NCI-H2196 (cell line): Measurements from ENCODE around the gene CFAP221.

Experiments
- DNase-seq: peaks from one replicate; lab custom pipeline; 2025; ENCODE audit not compliant: unreplicated experiment; lab: John Stamatoyannopoulos, UW

CFAP221 gene

GRCh38 chr2:119544075-119544938 is at the start of gene CFAP221:
Gene CFAP221, plus strand, starts transcription at chr2:119544449. Its CDS starts 1,683 bp downstream, at chr2:119546132.
- DNase-seq: peak; percentile 84

DNA sequence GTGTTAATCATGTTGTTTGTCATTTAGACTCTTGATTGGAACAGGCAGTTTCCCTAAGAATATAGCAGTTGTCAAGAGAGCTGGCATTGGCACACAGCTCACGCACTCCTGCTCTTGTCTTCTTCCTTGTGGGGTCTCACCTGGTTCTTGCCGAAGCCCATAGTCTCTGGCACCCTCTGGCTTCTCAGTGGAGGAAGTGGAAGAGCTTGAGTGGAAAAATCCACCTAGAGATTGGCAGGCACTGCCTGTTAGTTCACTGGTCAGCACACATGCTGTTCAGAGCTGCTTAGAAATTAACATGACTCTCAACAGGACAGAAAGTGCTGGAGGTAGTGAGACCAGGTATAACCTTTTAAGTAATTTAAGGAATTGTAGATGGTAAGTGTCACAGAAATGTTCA is 48.3 kb upstream of the CFAP221 start:
- DNase-seq: no peak

- DNase-seq: no peak
Observed at GRCh38 chr2:119496682-119497081, 47.6 kb upstream of the CFAP221 start.

DNA sequence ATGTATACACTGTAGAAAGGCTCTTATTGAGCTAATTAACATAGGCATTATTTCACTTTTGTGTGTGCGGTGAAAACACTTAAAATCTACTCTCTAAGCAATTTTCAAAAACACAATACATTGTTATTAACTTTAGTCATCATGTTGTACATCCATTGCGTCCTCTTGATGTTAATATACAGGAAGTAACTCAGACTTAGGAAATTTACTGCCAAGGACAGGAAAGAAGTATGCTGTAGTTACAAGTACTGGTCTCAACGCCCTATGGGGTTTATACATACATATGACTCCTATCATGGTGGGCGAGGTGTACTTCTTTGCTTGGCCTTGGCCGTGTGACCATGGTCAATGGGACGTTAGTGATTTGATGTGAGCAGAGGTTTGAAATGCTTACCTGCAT is 35.5 kb upstream of the CFAP221 start:
- DNase-seq: no peak

GRCh38 chr2:119511989-119512388 is 32.3 kb upstream of the CFAP221 start:
- no peak for DNase-seq

DNA sequence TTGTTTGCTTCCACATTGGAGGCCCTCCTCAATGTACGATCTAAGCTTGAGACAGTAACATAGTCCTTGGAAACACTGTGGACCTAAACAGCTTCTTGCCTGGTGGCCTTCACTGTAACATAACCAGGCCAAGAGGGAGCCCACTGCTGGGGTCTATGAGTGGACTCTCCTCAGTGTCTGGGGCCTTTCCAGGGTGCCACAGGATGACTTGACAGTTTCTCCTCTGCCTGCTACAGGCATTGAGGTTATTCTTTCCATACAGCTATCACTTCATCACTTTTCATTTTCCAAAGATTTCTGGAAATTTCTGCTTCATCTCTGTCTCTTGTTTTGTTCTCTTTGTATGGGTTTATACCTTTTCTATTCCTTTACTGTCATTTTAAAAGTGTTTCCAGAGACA is 31.3 kb upstream of the CFAP221 start:
- no peak for DNase-seq

- no peak for DNase-seq
Observed at GRCh38 chr2:119513832-119514231, 30.4 kb upstream of the CFAP221 start.

DNA sequence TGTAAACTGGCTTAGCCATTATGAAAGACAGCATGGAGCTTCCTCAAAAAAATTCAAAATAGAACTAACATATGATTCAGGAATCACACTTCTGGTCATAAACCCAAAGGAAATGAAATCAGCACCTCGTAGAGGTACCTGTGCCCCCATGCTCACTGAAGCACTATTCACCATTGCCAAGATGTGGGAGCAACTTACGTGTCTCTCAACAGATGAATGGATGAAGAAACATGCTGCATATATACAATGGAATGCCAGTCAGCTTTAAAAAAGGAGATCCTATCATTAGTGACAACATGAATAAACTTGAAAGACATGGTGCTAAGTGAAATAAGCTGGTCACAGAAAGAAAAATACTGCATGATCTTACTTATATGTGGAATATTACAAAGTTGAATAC is 28.1 kb upstream of the CFAP221 start:
- DNase-seq: no peak

GRCh38 chr2:119517433-119517832 is 26.8 kb upstream of the CFAP221 start:
- DNase-seq: peak; percentile 54

DNA sequence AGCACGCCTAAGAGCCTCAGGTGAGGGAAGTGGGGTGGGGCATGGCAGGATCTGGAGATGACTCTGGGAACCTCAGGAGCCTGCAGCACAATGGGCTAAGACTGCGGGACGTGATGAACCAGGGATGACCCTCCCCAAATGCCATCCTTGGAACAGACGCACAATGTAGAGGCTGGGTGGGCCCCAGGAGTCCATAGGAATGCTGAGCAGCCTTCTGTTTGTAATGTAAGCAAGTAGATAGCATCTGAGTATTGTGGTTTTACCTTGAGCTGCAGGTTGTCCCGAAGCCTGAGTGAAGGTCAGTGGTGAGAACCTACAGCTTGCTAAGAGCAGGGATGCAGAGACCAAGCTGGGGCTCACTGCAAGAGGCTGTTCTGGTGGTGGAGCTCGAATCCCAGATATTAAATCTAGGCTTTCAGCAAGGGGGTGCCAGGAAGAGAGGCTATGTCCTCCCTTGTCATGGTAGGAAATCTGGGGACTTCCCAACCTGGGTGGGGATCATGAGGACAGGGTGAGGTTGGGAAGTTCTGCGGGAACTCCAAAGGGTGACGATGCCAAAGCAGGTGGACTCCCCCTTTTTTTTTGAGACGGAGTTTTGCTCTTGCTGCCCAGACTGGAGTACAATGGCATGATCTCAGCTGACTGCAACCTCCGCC is 25.7 kb upstream of the CFAP221 start:
- DNase-seq: no peak

GRCh38 chr2:119519057-119519408 is 25.2 kb upstream of the CFAP221 start:
- no peak for DNase-seq

DNA sequence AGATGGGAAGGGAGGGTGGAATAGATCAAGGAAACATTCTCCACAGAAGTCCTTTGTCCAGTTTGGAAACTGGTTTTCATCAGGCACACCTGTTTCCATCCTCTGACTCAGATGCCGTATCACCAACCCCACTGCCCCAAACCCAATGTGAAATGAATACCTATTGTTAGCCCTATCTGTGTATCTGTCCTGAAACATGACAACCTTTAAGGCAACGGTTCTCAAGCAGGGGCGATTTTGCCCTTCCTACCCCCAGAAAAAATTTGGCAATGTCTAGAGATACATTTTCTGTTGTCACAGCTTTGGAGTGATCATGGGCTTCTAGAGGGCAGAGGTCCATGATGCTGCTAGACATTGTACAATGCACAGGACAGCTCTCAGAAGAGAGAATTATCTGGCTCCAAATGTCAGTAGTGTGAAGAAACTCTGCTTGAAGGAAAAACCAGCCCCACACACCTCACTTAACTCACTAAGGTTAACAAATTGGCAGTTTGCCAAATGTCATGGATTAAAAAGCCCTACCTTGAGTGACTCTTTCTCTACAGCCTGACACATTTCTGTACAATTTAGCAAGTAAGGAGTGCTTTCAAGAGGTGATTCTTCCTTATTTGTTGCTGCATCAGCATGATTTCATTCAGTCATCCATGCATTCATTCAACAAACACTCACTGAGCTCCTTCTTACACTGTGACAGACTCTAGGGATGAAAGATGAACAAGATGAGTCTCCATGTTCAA is 23.4 kb upstream of the CFAP221 start:
- peak; percentile 21 for DNase-seq

DNA sequence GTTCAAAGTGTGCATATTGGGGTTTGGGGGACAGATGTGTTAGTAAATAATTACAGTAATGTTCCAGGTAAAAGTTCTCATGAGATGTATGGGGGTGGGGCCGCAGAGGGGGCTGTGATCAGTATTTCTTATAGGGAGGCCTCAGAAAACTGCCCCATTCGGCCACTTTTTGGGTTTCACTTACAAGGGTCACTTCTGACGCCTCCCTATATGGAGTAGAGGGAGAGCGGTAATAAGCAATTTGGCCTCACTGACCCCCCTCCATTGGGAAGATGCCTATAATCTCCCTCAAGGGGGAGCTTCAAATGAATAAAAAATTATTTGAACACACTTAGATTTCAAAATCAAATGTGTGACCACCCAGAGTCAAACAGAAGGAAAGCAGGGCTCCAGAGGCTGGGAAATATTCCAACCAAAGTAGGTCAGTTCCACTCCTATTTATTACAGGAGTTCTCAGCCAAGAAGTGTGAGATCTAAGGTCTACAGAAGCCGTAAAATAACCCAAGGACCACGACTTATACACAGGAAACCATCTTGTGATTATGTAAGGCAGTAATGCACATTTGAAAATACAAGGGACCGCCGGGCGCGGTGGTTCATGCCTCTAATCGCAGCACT is 22.7 kb upstream of the CFAP221 start:
- no peak for DNase-seq

GRCh38 chr2:119522671-119523070 is 21.6 kb upstream of the CFAP221 start:
- DNase-seq: peak; percentile 14

- DNase-seq: no peak
Observed at GRCh38 chr2:119523383-119523951, 20.8 kb upstream of the CFAP221 start.

DNA sequence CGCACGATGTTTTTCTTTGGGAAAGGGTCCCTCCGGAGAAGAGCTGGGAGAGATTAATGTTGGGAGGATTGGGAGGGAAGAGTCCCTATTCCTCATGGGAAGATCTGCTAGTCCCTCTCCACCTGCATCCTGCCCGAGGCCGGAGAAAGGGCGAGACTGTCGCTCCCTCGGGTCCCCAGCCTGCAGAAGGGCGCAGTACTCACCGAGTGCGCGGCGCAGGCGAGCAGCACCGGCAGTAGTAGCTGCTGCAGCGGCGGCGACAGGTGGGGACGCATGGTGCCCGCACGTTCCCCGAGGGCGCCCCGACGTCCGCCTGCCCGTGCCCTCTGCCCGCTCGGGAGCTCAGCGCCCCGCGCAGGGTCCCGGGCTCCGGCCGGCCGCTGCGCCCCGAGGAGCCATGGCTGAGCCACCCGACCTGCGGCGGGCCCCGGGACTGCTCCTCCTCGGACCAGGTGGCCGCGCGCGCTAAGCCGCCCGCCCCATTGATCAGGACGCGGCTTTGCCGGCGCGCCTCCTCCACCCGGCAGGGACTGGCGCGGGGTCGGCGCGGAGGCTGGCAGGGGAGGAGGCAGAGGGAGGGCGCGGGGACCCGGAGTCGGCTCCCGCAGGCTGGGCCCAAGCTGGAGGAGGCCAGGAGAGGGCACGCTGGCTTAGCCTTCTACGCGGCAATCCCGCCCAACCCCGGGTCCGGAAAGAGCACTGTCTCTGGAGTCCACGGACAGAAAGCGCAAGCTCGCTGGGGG is 20.1 kb upstream of the CFAP221 start, which contains the start of gene SCTR:
SCTR (minus strand) TSS at position 532 of the 743 bp plus-strand sequence; CDS start at position 275, 257 bp downstream.
- DNase-seq: no peak

DNA sequence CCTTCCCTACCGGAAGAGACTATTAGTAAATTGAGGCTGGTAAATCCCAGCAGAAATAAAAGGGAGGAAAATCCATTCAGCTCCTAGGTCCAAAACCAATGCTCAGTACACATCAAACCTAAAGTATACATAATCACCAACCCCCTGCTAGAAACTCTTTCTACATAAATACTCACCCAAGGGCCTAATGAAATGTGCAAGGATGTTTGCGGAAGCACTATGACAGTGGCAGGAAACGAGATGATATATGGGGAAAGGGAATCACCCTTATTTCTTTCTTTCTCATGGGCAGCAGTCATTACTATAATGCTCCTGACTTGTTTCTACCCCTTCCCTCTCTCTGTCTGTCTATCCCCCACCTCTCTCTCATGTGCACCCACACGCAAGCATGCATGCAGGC is 18.6 kb upstream of the CFAP221 start:
- DNase-seq: no peak

DNA sequence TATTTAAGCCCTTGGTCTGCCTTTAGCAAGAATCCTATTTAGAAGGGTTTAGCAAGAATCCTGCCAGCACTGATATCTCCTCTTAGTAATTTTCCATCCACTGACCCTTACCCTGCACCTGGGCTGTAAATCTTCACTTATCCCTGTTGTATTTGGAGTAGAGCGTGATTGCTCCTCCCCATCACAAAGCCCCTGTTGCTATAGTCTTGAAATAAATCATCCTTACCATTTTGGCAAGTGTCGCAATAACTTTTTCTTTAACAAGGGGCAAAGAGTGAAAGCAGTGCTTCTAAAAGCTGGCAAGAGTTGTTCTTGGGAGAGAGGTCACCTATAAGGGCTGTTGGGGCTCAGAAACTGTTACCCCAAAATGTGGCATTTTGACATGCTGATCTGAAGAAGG is 16.2 kb upstream of the CFAP221 start:
- no peak for DNase-seq

DNA sequence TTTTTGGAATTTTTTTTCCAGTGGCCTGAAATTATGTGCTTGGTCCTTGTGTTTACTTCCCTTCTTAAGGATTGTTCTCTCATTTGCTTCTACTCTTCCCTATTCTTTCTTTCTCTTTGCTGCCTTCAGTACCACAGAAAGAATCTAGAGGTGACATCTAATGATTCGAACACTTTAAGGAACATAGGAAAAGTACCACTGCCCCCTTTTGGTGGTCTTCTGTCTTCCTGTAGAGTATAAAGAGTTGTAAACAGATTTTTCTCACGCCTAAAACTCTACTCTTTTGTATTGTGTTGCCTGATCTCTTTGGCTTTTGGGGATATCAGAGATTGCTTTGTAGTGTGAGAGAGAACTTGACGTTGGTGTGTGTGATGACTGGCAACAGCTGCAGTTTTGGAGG is 13.0 kb upstream of the CFAP221 start:
- no peak for DNase-seq

DNA sequence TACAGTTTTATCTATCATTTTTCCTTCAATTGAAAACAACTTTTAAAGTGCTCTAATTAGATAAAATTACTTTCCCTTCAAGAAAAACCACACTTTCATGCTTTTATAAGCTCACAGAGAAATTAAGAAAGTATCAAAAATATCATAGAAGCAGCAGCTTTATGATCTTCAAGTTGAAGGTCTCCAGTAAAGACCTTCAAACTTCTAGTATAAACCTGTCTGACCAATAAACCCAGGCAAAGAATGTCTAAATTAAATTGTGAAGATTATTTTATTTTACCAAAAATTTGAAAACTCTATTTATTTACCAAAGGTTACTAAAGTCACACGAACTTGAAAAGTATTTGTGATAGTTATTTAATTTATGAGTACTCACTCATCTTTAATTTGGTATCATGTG is 10.7 kb upstream of the CFAP221 start:
- DNase-seq: no peak
